H9 (cell line): Measurements from ENCODE around the gene ZFPM1. TPM values are rescaled to one million over a fixed set of nuclear protein-coding genes. Genes with fewer than 3 reads are reported as not detected.
"Not testable (repeated sequence)": the region's sequence is repeated elsewhere in the genome, so short reads cannot be mapped to it uniquely, and the experiment has no call there.

Source experiments
- DNase-seq: peaks from one replicate; pipeline ENCODE4 v3.0.0-alpha.2; 2017
- H2AFZ ChIP-seq: one replicate; pipeline ENCODE4 v1.6.1; 2013; ENCODE audit warnings: mild to moderate bottlenecking, low read length, control low read depth, moderate library complexity
- H2AK5ac ChIP-seq: 2 replicates; pipeline ENCODE4 v1.6.1; 2013; ENCODE audit warnings: low read length, control low read depth, mixed read lengths; ENCODE audit not compliant: insufficient read length
- H2BK120ac ChIP-seq: one replicate; pipeline ENCODE4 v1.6.1; 2013; ENCODE audit warnings: low read depth, mild to moderate bottlenecking, low read length, control low read depth, inconsistent platforms; ENCODE audit not compliant: poor library complexity, severe bottlenecking
- H2BK12ac ChIP-seq: 2 replicates; pipeline ENCODE4 v1.6.1; 2013; ENCODE audit warnings: low read length, control low read depth, mixed read lengths, low read depth; ENCODE audit not compliant: insufficient read length
- H2BK15ac ChIP-seq: 2 replicates; pipeline ENCODE4 v1.6.1; 2013; ENCODE audit warnings: low read depth, low read length, control low read depth
- H2BK20ac ChIP-seq: one replicate; pipeline ENCODE4 v1.6.1; 2013; ENCODE audit warnings: low read depth, mild to moderate bottlenecking, low read length, control low read depth, inconsistent platforms; ENCODE audit not compliant: poor library complexity, severe bottlenecking
- H2BK5ac ChIP-seq: 2 replicates; pipeline ENCODE4 v1.6.1; 2013; ENCODE audit warnings: low read length, control low read depth, mixed read lengths; ENCODE audit not compliant: insufficient read length
- H3K14ac ChIP-seq: 2 replicates; pipeline ENCODE4 v1.6.1; 2013; ENCODE audit warnings: low read length, control low read depth; ENCODE audit not compliant: insufficient read depth
- H3K18ac ChIP-seq: 2 replicates; pipeline ENCODE4 v1.6.1; 2013; ENCODE audit warnings: low read depth, mild to moderate bottlenecking, mixed read lengths, low read length, control low read depth; ENCODE audit not compliant: insufficient read length
- H3K23ac ChIP-seq: 2 replicates; pipeline ENCODE4 v1.6.1; 2013; ENCODE audit warnings: low read length, control low read depth, mixed read lengths, low read depth; ENCODE audit not compliant: insufficient read length
- H3K23me2 ChIP-seq: 2 replicates; pipeline ENCODE4 v1.6.1; 2013; ENCODE audit warnings: low read depth, mild to moderate bottlenecking, mixed read lengths, low read length, control low read depth; ENCODE audit not compliant: insufficient read length, poor library complexity, severe bottlenecking
- H3K27ac ChIP-seq: 2 replicates; pipeline ENCODE4 v1.5.1; 2013; ENCODE audit warnings: low read length, control low read depth, mixed read lengths, low read depth; ENCODE audit not compliant: insufficient read length
- H3K27me3 ChIP-seq: 2 replicates; pipeline ENCODE4 v1.6.1; 2013; ENCODE audit warnings: low read length, control low read depth, inconsistent platforms; ENCODE audit not compliant: insufficient read depth
- H3K4ac ChIP-seq: 2 replicates; pipeline ENCODE4 v1.6.1; 2013; ENCODE audit warnings: low read depth, mild to moderate bottlenecking, control low read depth, inconsistent platforms, low read length, moderate library complexity
- H3K4me1 ChIP-seq: 2 replicates; pipeline ENCODE4 v1.6.1; 2013; ENCODE audit warnings: low read length, control low read depth, inconsistent platforms; ENCODE audit not compliant: insufficient read depth
- H3K4me2 ChIP-seq: 2 replicates; pipeline ENCODE4 v1.6.1; 2013; ENCODE audit warnings: low read length, control low read depth, mixed read lengths; ENCODE audit not compliant: insufficient read length, insufficient read depth
- H3K56ac ChIP-seq: 2 replicates; pipeline ENCODE4 v1.6.1; 2013; ENCODE audit warnings: low read depth, mild to moderate bottlenecking, mixed read lengths, low read length, control low read depth; ENCODE audit not compliant: insufficient read length
- H3K79me1 ChIP-seq: 2 replicates; pipeline ENCODE4 v1.6.1; 2013; ENCODE audit warnings: low read depth, mild to moderate bottlenecking, moderate library complexity, low read length, control low read depth, inconsistent platforms; ENCODE audit not compliant: insufficient read depth, poor library complexity, severe bottlenecking
- H3K79me2 ChIP-seq: 2 replicates; pipeline ENCODE4 v1.6.1; 2013; ENCODE audit warnings: low read length, control low read depth, inconsistent platforms; ENCODE audit not compliant: insufficient read depth
- H3K9ac ChIP-seq: 2 replicates; pipeline ENCODE4 v1.6.1; 2013; ENCODE audit warnings: low read length, control low read depth, mixed read lengths; ENCODE audit not compliant: insufficient read length; ENCODE audit errors: extremely low read depth
- H3K9me3 ChIP-seq: one replicate; pipeline ENCODE4 v1.6.1; 2013; ENCODE audit warnings: low read depth, low read length, inconsistent platforms; ENCODE audit not compliant: control insufficient read depth
- H3T11ph ChIP-seq: one replicate; pipeline ENCODE4 v1.6.1; 2013; ENCODE audit warnings: mild to moderate bottlenecking, low read length, control low read depth, inconsistent platforms
- H4K20me1 ChIP-seq: one replicate; pipeline ENCODE4 v1.6.1; 2013; ENCODE audit not compliant: control insufficient read depth, insufficient read length, insufficient read depth
- H4K5ac ChIP-seq: 2 replicates; pipeline ENCODE4 v1.6.1; 2013; ENCODE audit warnings: low read depth, mild to moderate bottlenecking, mixed read lengths, low read length, control low read depth; ENCODE audit not compliant: insufficient read length
- H4K8ac ChIP-seq: replicated peaks from 2 replicates; pipeline ENCODE4 v1.6.1; 2013; ENCODE audit warnings: low read length, control low read depth, mixed read lengths, low read depth; ENCODE audit not compliant: insufficient read length
- H4K91ac ChIP-seq: 2 replicates; pipeline ENCODE4 v1.6.1; 2013; ENCODE audit warnings: low read depth, mild to moderate bottlenecking, moderate library complexity, mixed read lengths, low read length, control low read depth; ENCODE audit not compliant: insufficient read length
- H3K27ac Mint-ChIP-seq, 3 experiments: 2 replicates in 2 of 3; 3 replicates in 1 of 3; pipeline ENCODE4 v1.8.0; 2020 to 2021; ENCODE audit warnings: mixed read lengths in 3 of 3, mild to moderate bottlenecking in 1 of 3, moderate library complexity in 1 of 3
- H3K27me3 Mint-ChIP-seq: 2 replicates; pipeline ENCODE4 v1.8.0; 2021; ENCODE audit warnings: low read depth, mild to moderate bottlenecking, moderate library complexity, mixed read lengths
- H3K36me3 Mint-ChIP-seq, 3 experiments: 2 replicates in 2 of 3; 3 replicates in 1 of 3; pipeline ENCODE4 v1.8.0; 2020 to 2021; ENCODE audit warnings: low read depth in 3 of 3, mixed read lengths in 3 of 3; ENCODE audit not compliant: insufficient read depth in 1 of 3
- H3K4me1 Mint-ChIP-seq, 2 experiments: 2 replicates each; pipeline ENCODE4 v1.8.0; 2020; ENCODE audit warnings: mixed read lengths in 2 of 2
- H3K4me3 Mint-ChIP-seq, 2 experiments: 2 replicates in 1 of 2; 3 replicates in 1 of 2; pipeline ENCODE4 v1.8.0; 2020 to 2021; ENCODE audit warnings: mild to moderate bottlenecking in 2 of 2, mixed read lengths in 2 of 2, moderate library complexity in 1 of 2
- H3K9me3 Mint-ChIP-seq, 2 experiments: 2 replicates in 1 of 2; 3 replicates in 1 of 2; pipeline ENCODE4 v1.8.0; 2020; ENCODE audit warnings: mild to moderate bottlenecking in 2 of 2, mixed read lengths in 2 of 2, moderate library complexity in 1 of 2
- CTCF ChIP-seq: fragments of 200-600 bp; sonication (generic); conservative IDR thresholded peaks from 3 replicates; pipeline ENCODE4 v1.8.0; 2021; ENCODE audit warnings: antibody characterized with exemption, mild to moderate bottlenecking
- WGBS: extraction: QIAGEN DNeasy Blood & Tissue Kit; methylation state at CpG from one replicate; pipeline ENCODE4 v1.1.7; 2013; ENCODE audit warnings: missing lambda C conversion rate, low lambda C conversion rate, mixed read lengths; ENCODE audit not compliant: insufficient read length; ENCODE audit errors: extremely low coverage; 5-methylcytosine and 5-hydroxymethylcytosine counted together
- total RNA-seq: library from RNA; stranded (reverse); gene quantifications from 2 replicates; pipeline ENCODE4 v1.2.1, GENCODE V29; 2021

ZFPM1 gene
- total RNA-seq, 1 experiment from 2014 or later: 3.6 TPM

DNA sequence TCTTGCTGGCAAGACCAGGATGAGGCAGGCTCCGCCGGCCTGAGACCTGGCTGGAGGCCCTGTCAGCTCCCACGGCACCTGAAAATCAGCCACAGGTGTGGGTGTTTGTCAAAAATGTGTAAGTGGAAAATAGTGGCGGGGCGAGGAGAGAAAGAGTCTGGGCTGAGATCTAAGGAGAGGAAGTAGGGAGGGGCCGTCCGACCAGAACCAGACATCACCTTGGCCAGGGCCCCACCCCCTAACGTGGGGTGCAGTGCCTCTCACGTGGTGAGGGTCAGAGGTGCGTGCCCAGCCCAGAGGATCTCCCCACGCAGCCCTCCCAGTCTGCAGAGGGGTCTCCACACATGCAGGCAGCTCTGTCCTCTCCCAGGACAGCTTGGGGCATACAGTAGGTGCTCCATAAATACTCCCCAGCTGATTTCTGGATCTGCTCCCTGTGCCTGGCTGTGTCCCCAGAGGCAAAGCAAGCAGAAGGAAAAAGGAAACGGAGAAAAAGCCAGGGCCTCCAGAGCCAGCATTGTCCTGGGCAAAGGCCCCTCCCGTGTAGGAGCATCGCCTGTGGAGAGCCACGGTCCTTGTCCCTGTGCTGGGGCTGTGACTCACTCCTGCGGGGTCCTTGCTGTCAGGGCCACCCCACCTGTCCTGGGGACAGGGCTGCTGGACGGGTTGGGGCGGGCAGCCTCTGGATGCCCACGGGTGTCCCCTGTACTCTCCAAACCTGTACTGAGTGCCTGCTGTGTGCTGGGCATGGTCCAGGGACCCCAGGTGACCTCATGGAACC, 16.7 kb downstream of the ZFPM1 start:
- no peaks in the 10 kb centered on the region for H4K20me1 ChIP-seq
- no peak overlapping the region for H2BK5ac ChIP-seq
- H2AFZ ChIP-seq: no peak overlapping the region
- no peak overlapping the region for H3K4ac ChIP-seq
- H3K4me1 ChIP-seq: no peaks in the 10 kb centered on the region
- H2AK5ac ChIP-seq: no peak overlapping the region
- H3K18ac ChIP-seq: no peak overlapping the region
- H3K27ac ChIP-seq: no peak overlapping the region
- H4K5ac ChIP-seq: no peak overlapping the region
- no peaks in the 10 kb centered on the region for H3K9me3 ChIP-seq
- H2BK15ac ChIP-seq: no peak overlapping the region
- H3K9ac ChIP-seq: no peak overlapping the region
- TF ChIP-seq CTCF: no peak
- no peaks in the 10 kb centered on the region for H3K9me3 Mint-ChIP-seq
- peaks cover 4 to 20% of the 10 kb centered on the region in 2 experiments for H3K4me1 Mint-ChIP-seq
- WGBS: no CpG with 5 or more reads among the region's 19 CpGs
- no peak overlapping the region for H3K4me3 Mint-ChIP-seq
- H4K8ac ChIP-seq: no peak overlapping the region
- no peak for DNase-seq
- no peaks in the 10 kb centered on the region for H3K79me2 ChIP-seq
- H2BK20ac ChIP-seq: no peak overlapping the region
- H3K79me1 ChIP-seq: no peaks in the 10 kb centered on the region
- H3K23me2 ChIP-seq: no peaks in the 10 kb centered on the region
- no peaks in the 10 kb centered on the region for H3K36me3 Mint-ChIP-seq
- no peak overlapping the region for H2BK120ac ChIP-seq
- no peak overlapping the region for H2BK12ac ChIP-seq
- no peak overlapping the region for H3K14ac ChIP-seq
- H3K4me2 ChIP-seq: no peak overlapping the region
- no peak overlapping the region for H3K56ac ChIP-seq
- H3K27me3 Mint-ChIP-seq: peaks cover 4% of the 10 kb centered on the region
- no peak overlapping the region for H3T11ph ChIP-seq
- H3K27ac Mint-ChIP-seq: peak overlapping the region in 1 of 3 experiments; percentile 80; a peak in 1 of 7 replicates
- no peaks in the 10 kb centered on the region for H3K27me3 ChIP-seq
- H3K23ac ChIP-seq: no peak overlapping the region
- no peak overlapping the region for H4K91ac ChIP-seq

- H3K27me3 Mint-ChIP-seq, H3K79me1 ChIP-seq, H4K20me1 ChIP-seq: not testable (repeated sequence)
Measured at GRCh38 chr16:88470396-88470680, 17.3 kb downstream of the ZFPM1 start.

More at GRCh38 chr16:88470396-88470680, 17.3 kb downstream of the ZFPM1 start:
- H3K14ac ChIP-seq, H2AFZ ChIP-seq, H3K4me3 Mint-ChIP-seq, H3K4me1 ChIP-seq, H4K5ac ChIP-seq, H3K9me3 Mint-ChIP-seq, H3K23ac ChIP-seq, H3K27ac ChIP-seq, H3K4me2 ChIP-seq, H3K36me3 Mint-ChIP-seq, H2AK5ac ChIP-seq, H3K56ac ChIP-seq, H2BK5ac ChIP-seq, H3K4ac ChIP-seq, H3T11ph ChIP-seq, H3K18ac ChIP-seq, H3K27me3 ChIP-seq, H2BK20ac ChIP-seq, DNase-seq, H2BK12ac ChIP-seq, H3K9ac ChIP-seq, H3K79me2 ChIP-seq, H2BK120ac ChIP-seq, H3K9me3 ChIP-seq, H4K91ac ChIP-seq, H4K8ac ChIP-seq, H2BK15ac ChIP-seq, H3K23me2 ChIP-seq: not testable (repeated sequence)
- no CpG with 5 or more reads among the region's 13 CpGs for WGBS
- Mint-ChIP-seq H3K27ac (peak overlapping the region in 1 of 3 experiments; percentile 80; a peak in 1 of 7 replicates), H3K4me1 (peaks cover 4 to 20% of the 10 kb centered on the region in 2 experiments)
